ENCODE data around the gene FIS1.
A peak's percentile ranks its signal among the peaks of the same experiment; 100 is the strongest.
"Not testable (repeated sequence)": the region's sequence is repeated elsewhere in the genome, so short reads cannot be mapped to it uniquely, and the experiment has no call there.

The FIS1 gene

DNA sequence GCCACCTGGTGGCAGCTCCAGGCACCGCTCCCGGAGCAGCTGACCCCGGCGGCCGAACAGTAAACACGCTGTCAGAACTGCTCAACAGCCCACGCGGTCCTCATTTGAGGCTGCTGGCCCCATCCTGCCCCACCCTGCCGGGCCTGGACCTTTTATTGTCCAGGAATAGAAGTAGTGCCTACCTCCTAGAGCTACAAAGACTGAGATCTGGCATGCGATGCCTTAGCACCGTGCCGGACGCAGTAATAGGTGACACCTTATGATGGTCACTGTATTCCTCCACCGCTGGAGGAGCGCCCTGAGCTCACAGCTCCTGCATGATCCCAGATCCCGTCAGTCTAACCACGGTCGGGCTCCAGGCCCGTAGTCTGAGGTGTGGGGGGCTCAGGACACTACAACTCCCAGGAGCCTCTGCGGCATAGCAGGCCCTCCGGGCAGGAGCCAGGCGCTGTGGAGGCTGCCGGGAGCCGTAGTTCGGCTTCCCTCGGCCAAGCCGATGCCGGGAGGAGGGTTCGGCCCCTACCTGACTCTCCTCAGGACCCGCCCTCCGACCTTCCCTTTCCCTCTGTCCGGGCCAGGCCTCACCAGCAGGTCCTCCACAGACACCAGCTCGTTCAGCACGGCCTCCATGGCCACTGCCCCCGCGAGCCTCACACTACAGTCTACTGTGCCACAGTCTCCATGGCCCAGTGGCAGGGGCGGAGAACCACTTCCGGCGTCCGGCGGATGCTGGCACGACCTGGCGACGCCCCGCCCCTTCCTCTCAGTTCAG lies at the start of gene FIS1:
FIS1 (minus strand) TSS at position 707 of the 772 bp plus-strand sequence; CDS start at position 630, 77 bp downstream.
- DNase-seq: peak; percentile 93

DNA sequence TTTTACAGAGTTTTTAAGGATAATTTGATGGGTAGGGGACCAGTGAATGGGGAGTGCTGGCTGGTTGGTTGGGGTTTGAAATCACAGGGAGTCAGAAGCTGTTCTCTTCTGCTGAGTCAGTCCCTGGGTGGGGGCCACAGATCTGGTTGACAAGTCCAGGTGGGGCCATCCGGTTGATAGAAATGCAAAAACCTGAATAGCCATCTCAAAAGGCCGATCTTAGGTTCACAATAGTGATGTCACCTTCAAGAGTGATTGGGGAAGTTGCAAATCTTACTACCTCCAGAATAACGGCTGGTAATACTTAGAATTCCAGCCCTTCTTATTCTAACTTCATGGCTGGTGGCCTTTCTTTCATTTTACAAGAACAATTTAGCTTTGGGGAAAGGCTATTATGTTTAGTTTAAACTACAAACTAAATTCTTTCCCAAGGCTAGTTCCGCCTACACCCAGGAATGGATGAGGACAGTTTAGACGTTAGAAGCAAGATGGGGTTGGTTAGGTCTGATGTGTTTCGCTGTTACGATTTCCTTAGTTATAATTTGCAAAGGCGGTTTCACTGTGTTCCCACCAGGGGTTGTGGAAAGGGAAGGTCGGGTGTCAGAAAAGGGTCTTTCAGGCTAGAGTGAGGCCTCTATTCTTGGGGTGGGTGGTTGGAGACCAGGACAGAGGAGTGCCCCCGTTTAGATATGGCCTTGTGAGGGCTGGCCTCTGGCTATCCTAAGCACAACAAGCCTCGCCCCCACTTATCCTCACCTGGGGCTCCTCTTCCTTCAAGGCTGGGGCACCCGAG lies 49.4 kb upstream of the FIS1 start:
- DNase-seq: no peak

DNA sequence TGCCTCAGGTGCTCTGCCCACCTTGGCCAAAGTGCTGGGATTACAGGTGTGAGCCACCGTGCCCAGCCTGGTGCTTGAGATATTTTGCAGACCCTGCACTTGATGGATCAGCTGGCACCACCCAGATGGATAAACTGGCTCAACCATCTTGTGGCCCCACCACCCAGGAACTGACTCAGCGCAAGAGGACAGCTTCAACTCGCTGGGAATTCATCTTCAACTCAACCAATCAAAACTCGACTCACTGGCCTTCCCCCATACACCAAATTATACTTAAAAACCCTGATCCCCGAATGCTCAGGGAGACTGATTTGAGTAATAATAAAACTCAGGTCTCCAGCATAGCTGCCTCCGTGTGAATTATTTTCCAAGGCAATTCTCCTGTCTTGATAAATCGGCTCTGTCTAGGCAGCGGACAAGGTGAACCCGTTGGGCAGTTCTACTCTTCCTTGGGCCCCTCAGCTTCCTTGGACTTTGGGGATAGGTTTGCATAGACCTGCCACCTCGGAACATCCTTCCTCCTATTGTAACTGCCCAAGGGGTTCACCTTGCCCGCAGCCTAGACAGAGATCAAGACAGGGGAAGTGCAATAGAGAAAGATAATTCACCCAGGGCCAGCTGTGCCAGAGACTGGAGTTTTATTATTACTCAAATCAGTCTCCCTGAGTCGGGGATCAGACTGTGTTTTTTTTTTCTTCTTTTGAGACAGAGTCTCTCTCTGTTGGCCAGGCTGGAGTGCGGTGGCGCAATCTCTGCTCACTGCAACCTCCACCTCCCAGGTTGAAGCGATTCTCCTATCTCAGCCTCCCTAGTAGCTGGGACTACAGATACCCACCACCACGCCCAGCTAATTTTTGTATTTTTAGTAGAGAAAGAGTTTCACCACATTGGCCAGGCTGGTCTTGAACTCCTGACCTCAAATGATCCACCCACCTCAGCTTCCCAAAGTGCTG lies 48.5 kb upstream of the FIS1 start:
- not testable (repeated sequence) for DNase-seq

DNA sequence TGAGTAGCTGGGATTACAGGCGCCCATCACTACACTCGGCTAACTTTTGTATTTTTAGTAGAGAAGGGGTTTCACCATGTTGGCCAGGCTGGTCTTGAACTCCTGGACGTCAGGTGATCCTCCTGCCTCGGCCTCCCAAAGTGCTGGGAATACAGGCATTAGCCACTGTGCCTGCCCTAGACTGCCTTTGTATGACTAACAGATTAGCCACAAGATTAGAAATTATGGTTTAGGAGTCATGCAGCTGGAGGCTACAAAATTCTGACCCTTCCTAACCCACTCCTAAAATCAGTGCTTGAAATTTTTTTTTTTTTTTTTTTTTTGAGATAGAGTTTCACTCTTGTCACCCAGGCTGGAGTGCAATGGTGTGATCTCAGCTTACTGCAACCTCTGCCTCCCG lies 47.7 kb upstream of the FIS1 start:
- not testable (repeated sequence) for DNase-seq

DNA sequence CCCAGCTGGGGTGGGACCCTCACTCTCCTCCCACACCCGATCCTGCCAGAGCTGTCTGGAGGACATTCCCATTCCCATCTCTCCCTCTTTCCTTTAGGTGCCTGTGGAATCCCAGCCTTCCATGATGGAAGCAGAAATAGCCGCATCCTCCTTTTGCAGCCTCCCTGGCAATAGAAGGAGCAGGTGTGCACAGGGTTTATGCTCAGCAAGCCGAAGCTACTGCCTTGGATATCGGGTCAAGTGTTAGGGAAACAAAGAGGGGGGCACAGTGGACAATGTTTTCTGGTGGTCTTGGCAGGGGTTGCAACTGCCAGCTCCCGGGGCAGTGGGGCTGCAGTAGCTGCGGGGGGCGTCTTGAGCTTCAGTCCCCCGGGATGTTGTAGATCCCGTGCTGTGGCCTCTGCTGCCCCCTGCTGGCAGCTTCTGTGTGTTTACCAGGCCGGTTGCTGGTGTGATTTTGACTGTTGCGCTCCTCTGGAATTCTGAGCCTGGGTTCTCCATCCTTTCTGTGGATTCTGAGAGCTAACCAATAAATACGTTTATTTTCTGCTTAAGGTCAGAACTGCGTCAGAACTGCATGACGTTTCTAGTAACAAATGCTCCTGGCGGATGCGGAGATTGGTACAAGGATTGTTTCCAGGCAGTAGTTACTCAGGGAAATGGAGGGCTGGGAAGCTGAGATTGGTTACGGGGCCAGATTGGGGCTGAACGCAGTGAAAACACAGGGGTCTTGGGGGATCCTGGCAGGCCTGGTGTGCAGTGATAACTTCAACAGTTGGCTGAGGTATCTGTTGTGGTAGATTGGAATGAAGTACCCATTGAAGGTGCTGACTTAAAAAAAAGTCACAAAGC lies 45.5 kb upstream of the FIS1 start:
- DNase-seq: peak; percentile 36

DNA sequence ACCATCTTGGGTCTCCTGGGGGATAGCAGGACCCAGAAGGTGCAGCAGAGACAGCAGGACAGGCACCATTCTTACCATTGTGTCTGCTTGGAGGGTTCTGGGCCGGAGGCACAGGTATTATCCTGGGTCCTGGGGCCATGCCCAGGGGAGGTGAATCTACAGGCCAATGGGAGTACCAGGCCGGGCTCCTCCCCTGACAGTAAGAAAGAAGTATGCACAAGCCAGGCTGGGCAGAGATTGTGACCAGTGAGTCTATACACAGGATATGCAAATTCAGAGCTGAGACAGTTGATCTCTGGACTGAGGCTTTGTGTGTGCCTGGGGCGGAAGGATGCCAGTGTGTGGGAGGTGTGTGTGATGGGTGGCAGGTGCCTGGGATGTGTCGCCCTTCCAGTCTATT lies 44.8 kb upstream of the FIS1 start:
- not testable (repeated sequence) for DNase-seq

DNA sequence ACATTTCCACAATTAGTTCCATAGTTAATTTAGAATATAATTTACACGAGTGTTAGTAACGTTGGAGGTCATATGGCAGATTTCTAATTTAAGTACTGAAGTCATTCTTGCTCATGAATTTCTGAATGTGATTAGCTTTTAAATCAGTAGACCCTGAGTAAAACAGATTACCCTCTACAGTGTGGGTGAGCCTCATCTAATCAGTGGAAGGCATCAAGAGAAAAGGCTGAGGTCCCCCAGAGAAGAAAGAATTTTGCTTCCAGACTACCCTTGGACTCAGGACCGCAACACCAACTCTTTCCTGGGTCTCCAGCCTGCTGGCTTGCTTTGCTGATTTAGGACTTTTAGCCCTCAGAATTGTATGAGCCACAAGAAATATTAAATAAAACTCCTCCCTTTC lies 43.6 kb upstream of the FIS1 start:
- no peak for DNase-seq

DNA sequence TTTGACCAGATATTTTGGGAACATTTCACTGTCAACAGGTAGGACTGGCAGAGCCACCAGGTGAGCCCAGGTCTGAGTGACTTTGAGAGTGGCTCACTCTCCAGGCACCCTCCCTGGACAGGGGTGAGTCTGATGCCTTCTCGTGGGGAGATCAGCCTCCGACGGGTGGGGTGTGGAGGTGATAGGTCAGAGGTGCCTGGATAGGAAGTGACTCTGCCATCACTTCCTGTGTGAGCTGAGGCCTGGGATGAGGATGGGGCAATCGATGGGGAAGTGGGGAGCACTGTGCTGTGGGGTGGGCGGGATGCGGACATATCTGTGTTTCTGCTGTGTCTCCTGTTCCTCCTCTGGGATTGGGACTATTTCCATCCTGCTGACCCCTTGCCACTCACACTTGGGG lies 42.2 kb upstream of the FIS1 start:
- DNase-seq: peak; percentile 56

DNA sequence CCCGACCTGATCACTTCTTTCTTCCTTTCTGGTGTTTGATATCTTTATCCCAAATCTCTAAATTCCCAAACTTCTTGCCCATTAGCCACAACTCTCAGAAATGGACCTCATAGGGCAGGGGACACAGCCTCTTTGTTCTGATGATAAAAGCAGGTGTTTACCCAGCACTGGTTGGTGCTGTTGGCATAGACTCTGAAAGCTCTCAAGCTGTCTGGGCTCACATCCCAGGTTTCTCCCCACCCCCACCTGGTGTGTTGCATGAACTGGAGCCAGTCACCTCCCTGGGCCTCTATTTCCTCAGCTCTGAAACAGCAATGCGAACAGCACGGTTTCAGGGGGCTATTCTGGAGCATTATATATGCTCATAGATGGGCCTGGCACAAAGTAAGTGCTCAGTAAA lies 41.0 kb upstream of the FIS1 start:
- DNase-seq: not testable (repeated sequence)

DNA sequence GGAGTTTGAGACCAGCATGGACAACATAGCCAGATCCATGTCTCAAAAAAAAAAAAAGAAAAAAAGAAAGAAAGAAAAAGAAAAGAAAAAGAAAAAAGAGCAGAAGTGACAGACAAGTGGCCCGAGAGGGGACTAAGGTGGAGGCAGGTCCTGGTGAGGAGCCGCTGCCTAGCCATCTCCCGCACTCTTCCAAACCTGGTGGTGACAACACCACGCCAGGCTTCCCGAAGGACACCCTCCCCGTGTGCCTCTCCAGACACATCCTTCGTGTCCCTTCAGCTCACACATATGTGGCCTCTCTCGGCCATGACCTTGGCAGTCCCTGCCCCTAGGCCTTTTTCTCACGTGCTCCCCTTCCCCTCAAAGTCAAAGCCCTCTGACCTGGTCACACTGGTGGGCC lies 40.3 kb upstream of the FIS1 start:
- DNase-seq: no peak

DNA sequence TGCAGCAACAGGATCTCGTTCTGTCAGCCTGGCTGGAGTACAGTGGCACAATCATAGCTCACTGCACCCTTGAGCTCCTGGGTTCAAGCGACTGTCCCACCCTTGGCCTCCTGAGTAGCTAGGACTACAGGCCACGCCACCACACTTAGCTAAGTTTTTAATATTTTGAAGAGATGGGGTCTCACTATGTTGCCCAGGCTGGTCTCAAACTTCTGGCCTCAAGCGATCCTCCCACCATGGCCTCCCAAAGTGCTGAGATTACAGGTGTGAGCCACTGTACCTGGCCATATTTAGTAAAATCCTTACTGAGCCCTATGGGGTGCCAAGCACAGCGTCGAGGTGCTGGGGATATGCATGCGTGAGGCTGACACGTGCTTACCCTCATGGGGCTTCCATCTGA lies 36.0 kb upstream of the FIS1 start:
- DNase-seq: not testable (repeated sequence)

DNA sequence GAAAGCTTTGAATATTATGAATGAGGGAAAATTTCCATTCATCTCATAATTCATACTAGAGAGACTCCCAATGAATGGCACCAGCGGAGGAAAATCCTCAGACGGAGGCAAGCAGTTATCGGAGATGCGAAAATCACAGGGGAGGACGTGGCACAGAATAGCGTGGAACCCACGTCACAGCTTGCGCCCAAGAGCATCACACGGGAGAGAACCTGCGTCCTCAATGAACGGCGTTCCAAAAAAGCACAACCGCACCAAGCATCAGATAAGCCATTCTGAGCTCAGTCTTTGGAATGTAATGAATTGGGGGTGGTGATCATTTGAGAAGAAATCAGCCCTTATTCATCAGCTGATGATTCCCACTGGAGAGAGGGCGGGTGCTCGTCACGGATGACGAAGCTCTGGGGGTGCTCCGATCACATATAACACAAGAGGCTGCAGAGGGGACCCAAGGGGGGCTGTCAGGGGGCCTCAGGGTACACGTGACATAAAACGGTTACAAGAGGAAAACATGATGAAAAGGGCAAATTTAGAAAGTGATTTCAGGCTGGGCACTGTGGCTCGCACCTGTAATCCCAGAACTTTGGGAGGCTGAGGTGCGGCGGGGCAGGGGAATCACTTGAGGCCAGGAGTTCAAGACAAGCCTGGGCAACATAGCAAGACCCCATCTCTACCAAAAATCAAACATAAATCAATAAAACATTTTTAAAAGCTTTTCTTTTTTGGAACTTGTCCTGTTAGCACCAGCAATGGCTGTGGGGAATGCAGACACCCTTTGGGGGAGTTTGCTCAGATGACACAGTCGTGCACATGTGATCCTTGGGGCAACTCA lies 33.8 kb upstream of the FIS1 start:
- DNase-seq: no peak

DNA sequence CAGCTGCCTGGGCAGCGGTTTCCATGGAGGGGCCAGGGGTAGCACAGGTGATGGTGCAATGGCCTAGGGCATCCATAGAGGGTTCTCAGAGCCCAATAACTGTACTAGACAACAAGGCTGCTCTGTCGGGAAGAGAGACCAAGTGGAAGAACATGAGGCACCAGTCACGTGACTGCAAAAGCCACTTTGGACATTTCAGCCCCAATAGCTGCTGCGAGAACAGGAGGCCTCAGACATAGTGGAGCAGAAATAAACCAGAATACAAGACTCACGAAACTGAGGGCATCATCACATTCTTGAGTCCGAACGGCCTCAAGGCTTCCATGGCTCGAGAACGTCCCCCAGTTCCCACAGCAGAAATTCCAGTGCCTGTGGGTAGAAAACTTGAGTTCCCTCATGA lies 32.3 kb upstream of the FIS1 start:
- DNase-seq: no peak

DNA sequence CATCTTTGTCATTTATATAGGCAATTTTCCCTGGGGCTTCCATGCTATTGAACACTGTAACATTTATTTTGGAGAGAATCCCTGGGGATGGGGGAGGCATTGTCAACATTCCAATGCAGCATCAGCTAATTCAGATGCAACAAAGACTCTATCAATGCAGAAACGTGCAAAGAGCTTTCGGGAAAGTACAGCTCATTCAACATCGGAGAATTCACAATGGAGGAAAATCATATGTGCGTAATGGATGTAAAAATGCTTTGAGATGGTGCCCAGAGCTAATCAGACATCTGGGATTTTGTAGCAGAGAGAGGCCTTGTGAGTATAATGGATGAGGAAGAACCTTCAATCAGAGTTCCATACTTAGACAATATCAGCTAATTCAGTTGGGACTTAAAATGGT lies 28.3 kb upstream of the FIS1 start:
- no peak for DNase-seq

DNA sequence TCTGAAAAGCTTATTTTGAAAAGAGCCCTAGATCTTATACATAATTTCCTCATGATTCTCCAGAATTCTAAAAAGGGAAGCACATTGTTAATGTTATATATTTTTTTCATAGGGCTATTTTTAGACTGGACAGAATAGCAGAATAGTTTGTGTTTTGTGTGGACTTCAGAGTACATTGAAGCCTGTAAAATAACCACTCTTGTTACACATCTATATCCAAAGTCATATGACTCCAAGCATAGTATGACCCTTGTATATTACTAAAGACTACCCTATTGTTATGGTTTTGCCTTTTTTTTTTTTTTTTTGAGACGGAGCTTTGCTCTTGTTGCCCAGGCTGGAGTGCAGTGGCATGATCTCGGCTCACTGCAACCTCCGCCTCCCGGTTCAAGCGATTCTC lies 26.1 kb upstream of the FIS1 start:
- DNase-seq: no peak

DNA sequence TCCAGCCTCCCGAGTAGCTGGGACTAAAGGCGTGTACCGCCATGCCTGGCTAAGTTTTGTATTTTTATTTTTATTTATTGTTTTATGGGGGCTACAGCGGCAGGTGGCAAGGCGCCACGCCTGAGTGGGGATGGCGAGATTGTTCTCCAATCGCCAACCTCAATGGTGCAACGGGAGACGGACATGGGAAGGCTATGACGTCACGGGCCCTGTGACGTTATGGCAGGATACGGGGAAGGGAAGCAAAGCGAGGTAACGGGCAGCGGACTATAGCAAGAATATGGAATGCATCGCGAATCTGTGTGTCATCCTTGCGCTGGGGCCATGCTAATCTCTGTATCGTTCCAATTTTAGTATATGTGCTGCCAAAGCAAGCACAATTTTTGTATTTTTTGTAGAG lies 24.8 kb upstream of the FIS1 start:
- DNase-seq: no peak

DNA sequence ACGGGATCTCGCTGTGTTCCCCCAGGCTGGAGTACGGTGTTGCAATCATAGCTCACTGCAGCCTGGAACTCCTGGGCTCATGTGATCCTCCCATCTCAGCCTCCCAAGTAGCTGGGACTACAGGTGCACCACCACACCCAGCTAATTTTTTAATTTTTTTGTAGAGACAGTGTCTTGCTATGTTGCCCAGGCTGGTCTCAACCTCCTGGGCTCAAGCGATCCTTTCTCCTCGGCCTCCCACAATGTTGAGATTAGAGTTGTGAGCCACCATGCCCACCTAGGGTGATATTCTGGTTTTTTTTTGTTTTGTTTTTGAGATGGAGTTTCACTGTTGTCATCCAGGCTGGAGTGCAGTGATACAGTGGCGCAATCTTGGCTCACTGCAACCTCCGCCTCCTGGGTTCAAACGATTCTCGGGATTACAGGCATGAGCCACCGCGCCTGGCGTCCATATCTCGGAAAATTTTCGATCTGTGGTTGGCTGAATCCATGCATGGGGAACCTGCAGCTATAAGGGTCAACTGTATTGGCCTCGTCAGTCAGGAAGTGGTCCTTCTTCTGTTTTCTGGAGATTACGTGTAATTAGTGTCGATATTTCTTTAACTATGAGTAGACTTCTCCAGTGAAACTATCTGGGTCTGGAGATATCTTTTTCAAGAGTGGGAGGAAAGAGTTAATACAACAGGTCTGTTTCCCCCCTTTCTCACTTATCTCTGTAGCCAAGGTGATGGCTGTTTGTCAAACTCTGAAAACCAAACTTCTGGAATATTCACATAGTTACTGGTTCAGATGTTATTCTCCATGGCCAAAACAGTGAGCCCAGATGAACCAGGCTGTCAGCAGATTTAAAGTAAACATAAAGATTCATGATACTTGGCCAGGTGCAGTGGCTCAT lies 21.0 kb upstream of the FIS1 start:
- DNase-seq: no peak

DNA sequence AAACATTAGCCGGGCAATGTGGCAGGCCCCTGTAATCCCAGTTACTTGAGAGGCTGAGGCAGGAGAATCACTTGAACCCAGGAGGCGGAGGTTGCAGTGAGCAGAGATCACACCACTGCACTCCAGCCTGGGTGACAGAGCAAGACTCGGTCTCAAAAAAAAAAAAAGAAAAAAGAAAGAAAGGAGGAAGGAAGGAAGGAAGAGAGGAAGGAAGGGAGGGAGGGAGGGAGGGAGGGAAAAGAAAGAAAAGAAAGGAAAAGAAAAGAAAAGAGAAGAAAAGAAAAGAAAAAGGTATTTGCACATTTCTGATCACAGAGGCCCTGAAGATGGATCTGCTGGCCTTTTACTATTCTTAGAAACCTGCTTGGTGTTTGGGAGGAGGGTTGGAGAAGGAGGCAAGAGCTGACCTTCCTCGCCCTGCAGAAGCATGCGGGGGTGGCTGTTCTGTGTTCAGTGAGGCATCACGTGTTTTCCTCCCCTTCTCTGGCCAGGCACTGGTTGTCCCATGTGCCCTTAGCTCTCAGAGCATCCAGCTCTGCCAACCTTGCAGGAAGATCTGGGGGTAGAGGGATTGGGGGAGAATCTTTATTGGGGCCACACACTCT lies 19.3 kb upstream of the FIS1 start:
- not testable (repeated sequence) for DNase-seq

DNA sequence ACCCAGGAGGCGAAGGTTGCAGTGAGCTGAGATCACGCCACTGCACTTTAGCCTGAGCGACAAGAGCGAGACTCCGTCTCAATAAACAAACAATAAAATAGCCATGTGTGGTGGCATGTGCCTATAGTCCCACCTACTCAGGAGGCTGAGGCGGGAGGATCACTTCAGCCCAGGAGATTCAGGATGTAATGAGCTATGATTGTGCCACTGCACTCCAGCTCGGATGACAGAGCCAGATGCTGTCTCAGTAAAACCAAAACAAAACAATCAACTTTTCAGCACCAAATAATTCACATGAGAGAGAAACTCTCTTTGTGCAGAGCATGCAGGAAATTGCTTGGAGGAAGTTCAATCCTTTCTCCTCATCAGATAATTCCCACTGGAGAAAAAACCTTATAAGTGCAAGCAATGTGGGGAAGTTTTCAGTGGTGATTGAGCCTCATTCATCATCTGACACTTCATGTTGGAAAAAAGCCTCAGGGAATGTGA lies 13.4 kb upstream of the FIS1 start:
- no peak for DNase-seq

DNA sequence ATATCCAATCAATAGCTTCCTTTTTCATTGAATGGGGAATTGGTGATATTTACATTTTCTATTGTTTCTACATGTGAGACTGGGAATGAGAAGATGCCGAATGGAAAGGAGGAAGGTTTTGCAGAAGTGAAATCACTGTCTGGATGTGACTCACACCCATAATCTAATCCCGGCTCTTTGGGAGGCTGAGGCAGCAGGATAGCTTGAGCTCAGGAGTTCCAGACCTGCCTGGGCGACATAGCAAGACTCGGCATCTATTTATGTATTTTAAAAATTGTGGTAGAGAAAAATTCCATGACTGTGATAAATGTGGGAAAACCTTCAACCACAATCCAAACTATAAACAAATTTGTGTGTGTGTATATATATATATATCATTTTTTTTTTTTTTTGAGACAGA lies 10.9 kb upstream of the FIS1 start:
- peak; percentile 41 for DNase-seq

All from suppressor macrophage treated with lipopolysaccharide for 4 hours (primary cell).